Nephron (organoid): ENCODE results near the gene PDZD2.
"Not testable (repeated sequence)": the region's sequence is repeated elsewhere in the genome, so short reads cannot be mapped to it uniquely, and the experiment has no call there.

ENCODE experiments used
- H3K27ac Mint-ChIP-seq, 3 experiments: 2 replicates each; pipeline ENCODE4 v1.8.0; 2020; ENCODE audit warnings: mixed read lengths in 3 of 3, mild to moderate bottlenecking in 2 of 3, moderate library complexity in 1 of 3
- H3K27me3 Mint-ChIP-seq: 2 replicates; pipeline ENCODE4 v1.8.0; 2021; ENCODE audit warnings: low read depth, mild to moderate bottlenecking, moderate library complexity, mixed read lengths
- H3K36me3 Mint-ChIP-seq: 2 replicates; pipeline ENCODE4 v1.8.0; 2020; ENCODE audit warnings: low read depth, mixed read lengths
- H3K4me1 Mint-ChIP-seq: 2 replicates; pipeline ENCODE4 v1.8.0; 2020; ENCODE audit warnings: mixed read lengths
- H3K4me3 Mint-ChIP-seq, 3 experiments: 2 replicates each; pipeline ENCODE4 v1.8.0; 2020; ENCODE audit warnings: mild to moderate bottlenecking in 3 of 3, mixed read lengths in 3 of 3, moderate library complexity in 2 of 3
- H3K9me3 Mint-ChIP-seq: 2 replicates; pipeline ENCODE4 v1.8.0; 2020; ENCODE audit warnings: mixed read lengths
- TF ChIP-seq, protein P1 (sequence below), 3 experiments: fragments of 200-600 bp; sonication (generic); IDR thresholded peaks; one replicate each; pipeline ENCODE4 v1.5.0; 2021; ENCODE audit warnings: antibody characterized with exemption in 3 of 3; ENCODE audit not compliant: unreplicated experiment in 3 of 3

PDZD2 gene

GRCh38 chr5:31638748-31639418 lies at the start of gene PDZD2:
Gene PDZD2 (plus strand): TSS chr5:31639131.
- Mint-ChIP-seq H3K9me3 (no peaks in the 10 kb centered on the region), H3K4me3 (peak within 1 kb of the TSS; percentile 92 to 95 (median 92)), H3K36me3 (no peaks in the 10 kb centered on the region), H3K27me3 (peaks cover 17% of the 10 kb centered on the region), H3K4me1 (peaks cover 26% of the 10 kb centered on the region), H3K27ac (peak within 1 kb of the TSS; percentile 38 to 75 (median 59))
- TF ChIP-seq, protein P1, sequence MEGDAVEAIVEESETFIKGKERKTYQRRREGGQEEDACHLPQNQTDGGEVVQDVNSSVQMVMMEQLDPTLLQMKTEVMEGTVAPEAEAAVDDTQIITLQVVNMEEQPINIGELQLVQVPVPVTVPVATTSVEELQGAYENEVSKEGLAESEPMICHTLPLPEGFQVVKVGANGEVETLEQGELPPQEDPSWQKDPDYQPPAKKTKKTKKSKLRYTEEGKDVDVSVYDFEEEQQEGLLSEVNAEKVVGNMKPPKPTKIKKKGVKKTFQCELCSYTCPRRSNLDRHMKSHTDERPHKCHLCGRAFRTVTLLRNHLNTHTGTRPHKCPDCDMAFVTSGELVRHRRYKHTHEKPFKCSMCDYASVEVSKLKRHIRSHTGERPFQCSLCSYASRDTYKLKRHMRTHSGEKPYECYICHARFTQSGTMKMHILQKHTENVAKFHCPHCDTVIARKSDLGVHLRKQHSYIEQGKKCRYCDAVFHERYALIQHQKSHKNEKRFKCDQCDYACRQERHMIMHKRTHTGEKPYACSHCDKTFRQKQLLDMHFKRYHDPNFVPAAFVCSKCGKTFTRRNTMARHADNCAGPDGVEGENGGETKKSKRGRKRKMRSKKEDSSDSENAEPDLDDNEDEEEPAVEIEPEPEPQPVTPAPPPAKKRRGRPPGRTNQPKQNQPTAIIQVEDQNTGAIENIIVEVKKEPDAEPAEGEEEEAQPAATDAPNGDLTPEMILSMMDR (IDR thresholded peaks at IDR 0.05; ENCODE audit: unreplicated experiment in 3 of 3), result peak; percentile 19 to 39 (median 27)

DNA sequence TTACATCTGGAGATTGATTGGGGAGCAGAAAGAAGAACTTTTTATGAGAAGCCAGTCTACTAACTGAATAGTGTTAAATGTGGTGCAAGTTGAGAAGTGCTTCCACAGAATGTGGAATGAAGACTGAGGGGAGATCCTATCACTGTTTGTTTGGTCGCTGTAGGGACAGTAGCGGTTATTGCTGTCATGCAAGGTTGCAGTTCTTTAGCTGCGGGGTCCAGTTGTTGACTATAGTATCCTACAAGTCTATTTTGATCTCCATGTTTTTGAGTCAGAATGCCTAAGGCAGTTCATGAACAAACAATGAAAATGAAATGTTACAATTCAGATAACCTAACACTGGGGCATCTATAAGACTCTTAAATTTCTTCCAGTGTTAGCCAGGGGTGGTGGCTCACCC lies 45.3 kb upstream of the PDZD2 start:
- Mint-ChIP-seq H3K36me3 (no peaks in the 10 kb centered on the region), H3K27me3 (peaks cover 3% of the 10 kb centered on the region), H3K4me3 (no peak overlapping the region), H3K9me3 (no peaks in the 10 kb centered on the region), H3K4me1 (no peaks in the 10 kb centered on the region), H3K27ac (no peak overlapping the region)
- TF ChIP-seq, protein P1 (IDR thresholded peaks at IDR 0.05; ENCODE audit: unreplicated experiment in 3 of 3), result no peak

DNA sequence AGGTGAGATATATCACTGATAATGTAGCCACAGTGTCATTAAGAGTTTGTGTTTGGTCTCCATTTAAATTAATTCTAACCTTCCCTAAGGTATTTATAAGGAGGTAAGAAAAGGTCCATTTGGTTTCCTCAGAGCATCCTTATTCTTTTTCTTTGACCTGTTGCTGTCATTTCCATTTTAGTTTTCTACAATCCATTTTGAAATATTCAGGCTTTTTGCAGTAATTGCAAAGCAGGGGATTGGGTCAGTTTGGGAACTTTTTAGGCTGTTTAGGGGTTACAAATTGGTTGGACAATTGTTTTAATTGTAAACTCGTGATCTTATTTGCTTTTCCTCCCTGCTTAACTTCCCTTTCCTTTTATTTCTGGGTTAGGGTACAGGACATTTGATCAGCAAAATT lies 42.6 kb upstream of the PDZD2 start:
- Mint-ChIP-seq H3K4me3 (no peak overlapping the region), H3K27ac (no peak overlapping the region), H3K9me3 (no peaks in the 10 kb centered on the region), H3K27me3 (peaks cover 3% of the 10 kb centered on the region), H3K4me1 (no peaks in the 10 kb centered on the region), H3K36me3 (no peaks in the 10 kb centered on the region)
- TF ChIP-seq, protein P1 (IDR thresholded peaks at IDR 0.05; ENCODE audit: unreplicated experiment in 3 of 3), result no peak

DNA sequence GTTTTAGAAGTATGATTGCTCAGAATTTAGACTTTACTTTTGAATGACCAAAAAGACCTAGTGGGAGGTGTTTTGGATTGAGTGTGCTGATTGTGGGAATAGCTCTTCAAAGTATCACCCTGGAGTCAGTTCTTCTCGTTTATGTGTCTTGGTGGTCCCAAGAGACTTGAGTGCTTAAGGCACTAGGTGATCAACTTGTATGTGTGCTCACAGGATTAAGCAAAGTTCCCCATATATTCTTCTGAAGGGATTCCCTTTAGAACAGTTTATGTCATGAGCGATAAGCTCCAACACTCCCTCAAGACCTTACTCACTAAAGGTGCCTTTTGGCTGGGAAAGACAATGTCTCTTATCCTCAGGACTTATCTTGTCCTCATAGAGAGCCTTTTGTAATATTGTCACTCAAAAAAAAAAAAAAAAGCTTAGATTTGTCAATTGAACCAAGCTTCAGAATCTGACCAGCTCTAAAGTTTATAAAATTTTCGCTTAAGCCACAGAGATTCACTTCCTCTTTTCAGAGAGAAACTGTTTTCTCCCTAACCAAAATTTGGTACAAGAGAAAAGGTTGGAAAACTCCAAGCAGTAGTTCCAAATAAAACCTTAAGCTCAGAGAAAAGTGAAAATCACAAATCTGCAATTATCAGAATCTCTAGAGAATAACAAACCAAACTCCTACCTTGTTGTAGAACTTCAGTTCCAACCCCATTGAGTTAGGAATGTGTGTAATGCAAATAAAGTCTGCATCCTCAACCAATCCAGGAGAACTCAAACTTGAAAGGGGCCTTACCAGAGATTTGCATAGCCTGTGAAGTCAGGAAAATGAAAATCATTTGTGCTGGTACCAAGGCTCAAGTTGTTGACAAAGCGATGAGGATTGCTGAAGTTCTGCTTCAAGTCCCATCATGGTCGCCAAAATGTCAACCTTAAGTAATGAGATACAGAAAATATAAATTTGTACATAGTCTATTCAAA lies 40.0 kb upstream of the PDZD2 start:
- Mint-ChIP-seq H3K4me1 (no peaks in the 10 kb centered on the region), H3K27me3 (peaks cover 3% of the 10 kb centered on the region), H3K27ac (no peak overlapping the region)

DNA sequence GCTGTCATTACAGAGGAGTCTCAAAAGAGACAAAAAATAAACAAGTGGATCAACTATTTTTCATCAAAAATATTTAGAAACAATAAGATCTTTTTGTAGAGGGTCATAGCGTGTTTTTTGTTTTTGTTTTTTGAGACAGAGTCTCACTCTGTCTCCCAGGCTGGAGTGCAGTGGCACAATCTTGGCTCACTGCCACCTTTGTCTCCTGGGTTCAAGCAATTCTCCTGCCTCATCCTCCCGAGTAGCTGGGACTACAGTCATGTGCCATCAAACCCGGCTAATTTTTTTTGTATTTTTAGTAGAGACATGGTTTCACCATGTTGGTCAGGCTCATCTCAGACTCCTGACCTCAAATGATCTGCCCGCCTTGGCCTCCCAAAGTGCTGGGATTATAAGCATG lies 36.6 kb upstream of the PDZD2 start:
- H3K27me3 Mint-ChIP-seq, H3K4me3 Mint-ChIP-seq, H3K27ac Mint-ChIP-seq, H3K36me3 Mint-ChIP-seq, H3K9me3 Mint-ChIP-seq, H3K4me1 Mint-ChIP-seq: not testable (repeated sequence)

More for the DNA sequence above, 40.0 kb upstream of the PDZD2 start:
- Mint-ChIP-seq H3K36me3 (no peaks in the 10 kb centered on the region), H3K4me3 (no peak overlapping the region), H3K9me3 (no peaks in the 10 kb centered on the region)
- TF ChIP-seq, protein P1 (IDR thresholded peaks at IDR 0.05; ENCODE audit: unreplicated experiment in 3 of 3), result no peak

- Mint-ChIP-seq H3K27me3 (peaks cover 3% of the 10 kb centered on the region), H3K36me3 (no peaks in the 10 kb centered on the region), H3K4me3 (no peak overlapping the region), H3K4me1 (no peaks in the 10 kb centered on the region), H3K9me3 (peaks cover 5% of the 10 kb centered on the region), H3K27ac (no peak overlapping the region)
- TF ChIP-seq, protein P1 (IDR thresholded peaks at IDR 0.05; ENCODE audit: unreplicated experiment in 3 of 3), result no peak
These were observed 34.7 kb upstream of the PDZD2 start for GRCh38 chr5:31604240-31604639.
